NCI-H2227 (cell line): ENCODE measurements around the gene CCDC60.

Source experiments
- DNase-seq: peaks from one replicate; lab custom pipeline; 2025; ENCODE audit not compliant: unreplicated experiment; lab: John Stamatoyannopoulos, UW

Gene CCDC60

DNA sequence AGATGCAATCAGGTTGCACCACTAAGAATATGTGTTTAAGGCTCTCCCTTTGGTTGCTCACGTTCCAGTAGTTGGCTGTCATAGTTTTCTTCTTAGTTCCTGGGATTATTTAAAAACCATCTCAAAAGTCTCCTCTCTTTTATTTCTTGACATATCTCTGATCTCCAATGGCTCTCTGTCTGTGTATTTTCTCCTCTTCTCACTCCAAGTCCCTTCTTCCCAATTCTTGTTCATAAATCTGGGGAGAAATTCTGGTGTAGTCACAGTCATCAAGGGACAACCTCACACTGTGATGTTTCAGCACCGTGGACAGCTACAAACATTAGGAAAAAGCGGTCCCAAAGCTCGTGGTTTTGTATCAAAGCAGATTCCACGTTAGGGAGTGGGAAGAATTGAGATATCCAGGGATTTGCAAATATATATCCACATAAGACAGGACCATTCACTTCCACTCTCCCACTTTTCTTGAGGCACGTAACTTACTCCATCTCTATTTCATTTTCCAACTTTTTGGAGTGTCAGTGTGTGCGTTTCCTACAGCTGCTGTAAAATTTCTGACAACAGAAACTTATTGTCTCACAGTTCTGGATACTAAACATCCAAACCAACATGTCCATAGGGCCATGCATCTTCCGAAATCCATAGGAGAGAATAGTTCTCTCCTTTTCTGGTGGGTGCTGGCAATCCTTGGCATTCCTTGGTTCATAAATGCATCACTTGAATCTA lies 178.4 kb downstream of the CCDC60 start:
- DNase-seq: no peak

GRCh38 chr12:119528241-119528640 lies 193.7 kb downstream of the CCDC60 start:
- no peak for DNase-seq

DNA sequence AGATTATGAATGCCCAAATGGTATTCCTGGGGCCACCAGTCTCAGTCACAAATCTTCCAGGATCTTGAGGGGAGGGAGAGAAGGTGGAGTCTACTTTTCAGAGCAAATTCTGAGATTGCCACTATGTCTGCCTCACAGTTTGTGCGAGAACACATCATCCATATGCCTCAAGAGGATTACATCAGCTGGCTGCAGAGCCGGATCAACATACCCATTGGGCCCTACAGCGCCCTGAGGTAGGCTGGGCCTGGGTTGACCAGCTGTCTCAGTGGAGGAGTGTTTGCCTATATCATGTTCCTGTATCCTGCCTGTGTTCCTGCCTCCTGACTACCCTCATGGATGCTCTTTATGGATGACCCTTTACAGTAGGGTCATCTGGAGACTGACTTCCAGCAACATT lies 205.9 kb downstream of the CCDC60 start:
- DNase-seq: no peak

GRCh38 chr12:119544765-119545625 lies 210.5 kb downstream of the CCDC60 start:
- peak; percentile 82 for DNase-seq

- no peak for DNase-seq
Observed at GRCh38 chr12:119546340-119546739, 211.8 kb downstream of the CCDC60 start.

DNA sequence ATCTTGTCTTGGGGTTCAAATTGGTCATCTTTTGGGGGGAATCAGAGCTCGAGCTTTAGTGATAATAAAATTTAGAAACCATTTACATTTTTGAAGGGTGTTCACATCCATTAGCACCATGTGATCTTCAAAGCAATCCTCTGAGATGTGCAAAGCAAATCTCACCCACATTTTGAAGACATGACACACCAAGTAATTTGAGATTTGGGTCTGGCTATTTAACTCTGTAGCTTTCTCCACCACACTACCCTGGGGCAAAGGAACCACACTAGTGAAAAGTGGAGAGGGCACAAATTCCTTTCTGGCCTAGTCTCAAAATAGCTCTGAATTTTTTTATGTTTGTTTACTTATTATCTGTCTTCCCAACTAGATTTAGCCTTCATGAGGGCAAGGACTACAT lies 212.5 kb downstream of the CCDC60 start:
- DNase-seq: no peak

DNA sequence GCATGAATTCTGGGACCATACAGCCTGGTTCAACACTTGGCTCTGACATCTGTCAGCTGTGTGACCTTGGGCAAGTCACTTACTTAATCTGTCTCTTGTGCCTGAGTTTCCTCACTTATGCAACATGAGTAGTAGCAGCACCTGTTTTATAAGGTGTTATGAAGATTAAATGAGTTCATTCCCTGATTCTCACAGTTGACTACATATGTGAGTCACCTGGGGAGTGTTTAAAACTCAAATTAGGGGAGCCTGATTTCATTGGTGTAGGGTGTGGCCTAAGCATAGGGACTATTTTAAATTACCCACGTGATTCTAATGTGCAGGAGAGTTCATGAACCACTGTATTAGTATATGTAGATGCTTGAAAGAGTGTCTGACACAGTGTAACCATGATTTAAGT lies 222.3 kb downstream of the CCDC60 start:
- DNase-seq: no peak

GRCh38 chr12:119565404-119565803 lies 230.9 kb downstream of the CCDC60 start:
- DNase-seq: no peak

- no peak for DNase-seq
Observed at GRCh38 chr12:119570771-119571170, 236.2 kb downstream of the CCDC60 start.

DNA sequence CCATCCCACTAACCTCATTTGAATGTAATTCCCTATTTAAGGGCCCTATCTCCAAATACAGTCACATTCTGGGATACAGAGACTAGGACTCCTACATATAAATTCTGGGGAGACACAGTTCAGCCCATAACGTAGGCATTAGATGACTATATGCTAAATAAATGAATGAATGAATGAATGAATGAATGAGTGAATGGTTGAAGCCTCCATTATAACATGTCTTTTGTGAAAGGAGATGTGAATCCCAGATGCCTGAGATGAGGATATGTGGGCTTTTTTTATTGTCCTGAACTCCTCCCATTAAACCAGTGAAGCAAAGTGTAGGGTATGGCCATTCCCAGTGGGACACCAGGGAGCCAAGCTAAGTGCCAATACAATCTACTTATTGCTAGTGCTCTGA lies 238.6 kb downstream of the CCDC60 start:
- DNase-seq: no peak

DNA sequence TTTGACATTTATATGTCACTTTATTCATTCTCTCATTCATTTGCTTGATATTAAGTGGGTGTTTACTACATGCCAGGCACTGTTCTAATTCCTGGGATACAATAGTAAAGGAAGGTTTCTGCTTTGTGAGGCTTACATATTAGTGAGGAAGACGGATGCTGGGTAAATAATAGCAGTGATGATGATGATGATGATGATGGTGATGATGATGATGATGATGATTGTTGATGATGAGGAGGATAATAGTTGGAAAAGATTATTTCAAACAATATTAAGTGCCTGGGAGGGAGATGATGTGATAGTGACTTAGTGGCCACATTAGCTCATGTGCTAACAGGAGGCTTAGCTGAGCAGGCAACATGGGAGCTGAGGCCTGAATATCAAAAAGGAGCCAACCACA lies 239.7 kb downstream of the CCDC60 start:
- DNase-seq: no peak

DNA sequence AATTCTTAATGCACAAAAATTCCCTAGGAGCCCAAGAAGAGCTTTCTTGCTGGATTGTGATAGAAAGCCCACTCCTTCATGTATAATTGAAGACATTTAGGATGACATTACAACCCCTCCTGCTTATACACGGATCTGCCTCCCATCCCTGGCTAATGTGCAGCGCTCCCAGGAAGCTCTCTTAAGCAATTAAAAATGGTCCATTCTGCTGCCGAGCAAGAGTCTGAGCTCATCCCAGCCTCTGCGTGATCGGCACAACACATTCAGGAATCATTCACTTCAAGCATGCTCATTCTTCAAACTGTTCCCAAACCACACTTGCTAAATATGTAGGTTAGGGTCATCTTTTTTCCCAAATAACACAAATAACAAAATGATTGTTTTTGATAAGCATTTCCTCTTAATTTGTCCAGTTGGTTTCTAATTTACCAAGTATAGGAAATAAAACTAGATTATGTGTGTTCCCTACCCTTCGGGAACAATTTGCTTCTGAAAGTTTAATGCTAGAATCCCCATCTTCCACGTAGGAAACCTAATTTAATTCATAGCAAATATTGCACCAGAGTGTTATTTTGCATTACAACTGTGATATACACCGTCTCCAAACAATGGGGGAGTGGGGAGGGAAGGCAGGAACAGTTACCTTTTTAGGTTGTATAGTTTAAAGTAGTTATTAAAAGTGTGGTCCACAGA lies 241.7 kb downstream of the CCDC60 start:
- DNase-seq: peak; percentile 13

DNA sequence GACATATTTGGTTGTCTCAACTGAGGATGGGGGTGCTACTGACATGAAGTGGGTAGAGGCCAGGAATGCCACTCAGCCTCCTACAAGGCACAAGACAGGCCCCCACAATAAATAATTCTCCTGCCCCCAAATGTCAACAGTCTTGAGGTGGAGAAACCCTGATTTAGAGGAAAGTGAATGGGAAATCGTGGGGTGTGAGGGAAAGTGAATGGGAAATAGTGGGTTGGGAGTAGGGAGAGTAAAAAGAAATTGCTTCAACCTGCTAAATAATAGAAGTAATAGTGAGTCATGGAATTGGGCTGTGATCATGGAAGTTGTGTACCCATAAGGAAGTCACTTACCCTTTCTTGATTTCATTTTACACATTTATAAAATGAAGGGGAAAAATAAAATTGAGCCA lies 242.4 kb downstream of the CCDC60 start:
- no peak for DNase-seq

GRCh38 chr12:119578112-119578511 lies 243.6 kb downstream of the CCDC60 start:
- DNase-seq: no peak

- DNase-seq: no peak
Observed at GRCh38 chr12:119589097-119589496, 254.6 kb downstream of the CCDC60 start.

DNA sequence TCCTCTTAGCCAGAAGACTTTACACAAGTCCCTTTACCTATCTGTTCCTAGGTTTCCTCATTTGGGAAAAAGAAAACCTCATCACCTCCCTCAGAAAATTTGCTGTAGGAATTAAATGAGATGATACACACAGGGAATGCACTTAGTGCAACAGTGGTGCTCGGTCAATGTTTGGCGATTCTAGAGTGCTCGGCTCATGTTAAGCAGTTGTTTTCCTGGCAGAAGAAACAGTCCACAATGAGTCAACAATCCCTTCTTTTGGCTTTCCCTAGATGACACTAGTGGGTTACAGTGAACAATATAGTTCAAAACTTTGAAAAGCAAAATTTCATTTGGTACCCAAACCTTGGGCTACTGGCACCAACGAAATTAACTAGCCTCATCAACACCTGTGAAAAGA lies 255.1 kb downstream of the CCDC60 start:
- no peak for DNase-seq
